Mesodermal cell (in vitro differentiated cells): ENCODE data around the gene TM4SF5.
"Not testable (repeated sequence)": the region's sequence is repeated elsewhere in the genome, so short reads cannot be mapped to it uniquely, and the experiment has no call there.

Experiments used
- H3K27ac ChIP-seq: 2 replicates; pipeline ENCODE4 v1.7.0; 2013; ENCODE audit warnings: mild to moderate bottlenecking, low read depth, low read length, moderate library complexity; ENCODE audit not compliant: severe bottlenecking
- H3K36me3 ChIP-seq: 2 replicates; pipeline ENCODE4 v1.7.1; 2013; ENCODE audit warnings: mild to moderate bottlenecking, low read length, moderate library complexity; ENCODE audit not compliant: control insufficient read depth, insufficient read depth
- H3K4me1 ChIP-seq: one replicate; pipeline ENCODE4 v1.7.1; 2013; ENCODE audit warnings: mild to moderate bottlenecking, low read length; ENCODE audit not compliant: insufficient read depth, control insufficient read depth, poor library complexity, severe bottlenecking
- H3K4me3 ChIP-seq: 2 replicates; pipeline ENCODE4 v1.7.0; 2013; ENCODE audit warnings: low read length, control low read depth, mild to moderate bottlenecking; ENCODE audit not compliant: insufficient read depth, poor library complexity, severe bottlenecking; ENCODE audit errors: extremely low read depth
- H3K9me3 ChIP-seq: 2 replicates; pipeline ENCODE4 v1.7.1; 2013; ENCODE audit warnings: mild to moderate bottlenecking, low read length, moderate library complexity; ENCODE audit not compliant: control insufficient read depth
- WGBS, 2 experiments: methylation state at CpG; one replicate each; pipeline ENCODE4 v1.1.5; 2013; ENCODE audit warnings: missing lambda C conversion rate in 2 of 2; ENCODE audit not compliant: insufficient coverage in 2 of 2; 5-methylcytosine and 5-hydroxymethylcytosine counted together

Gene TM4SF5

GRCh38 chr17:4810696-4811290 lies 39.1 kb downstream of the TM4SF5 start:
- Histone ChIP-seq H3K4me1 (peaks cover 4% of the 10 kb centered on the region), H3K4me3 (no peak overlapping the region), H3K36me3 (peaks cover 60% of the 10 kb centered on the region), H3K9me3 (no peaks in the 10 kb centered on the region), H3K27ac (no peak overlapping the region)
- 93 to 98% methylated on average over 13 of the region's 13 CpGs for WGBS, 2 experiments

DNA sequence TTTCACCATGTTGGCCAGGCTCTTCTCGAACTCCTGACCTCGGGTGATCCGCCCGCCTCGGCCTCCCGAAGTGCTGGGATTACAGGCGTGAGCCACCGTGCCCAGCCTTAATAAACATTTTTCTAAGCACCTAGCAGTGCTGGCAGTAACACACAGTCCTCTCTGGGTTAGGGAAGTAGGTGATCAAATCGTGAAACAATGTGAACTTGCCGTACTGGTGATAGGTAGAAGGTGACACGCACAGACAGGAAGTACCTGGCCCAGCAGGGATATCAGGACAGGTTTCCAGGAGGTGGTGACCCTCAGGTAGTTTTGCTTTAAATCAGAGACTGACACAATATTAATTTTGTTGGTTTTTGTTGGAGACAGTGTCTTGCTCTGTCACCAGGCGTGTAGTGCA lies 39.8 kb downstream of the TM4SF5 start:
- 95 to 97% methylated on average over 7 to 12 of the region's 12 CpGs for WGBS, 2 experiments
- no peak overlapping the region for H3K27ac ChIP-seq
- H3K4me1 ChIP-seq: peaks cover 4% of the 10 kb centered on the region
- no peaks in the 10 kb centered on the region for H3K9me3 ChIP-seq
- peaks cover 63% of the 10 kb centered on the region for H3K36me3 ChIP-seq
- no peak overlapping the region for H3K4me3 ChIP-seq

DNA sequence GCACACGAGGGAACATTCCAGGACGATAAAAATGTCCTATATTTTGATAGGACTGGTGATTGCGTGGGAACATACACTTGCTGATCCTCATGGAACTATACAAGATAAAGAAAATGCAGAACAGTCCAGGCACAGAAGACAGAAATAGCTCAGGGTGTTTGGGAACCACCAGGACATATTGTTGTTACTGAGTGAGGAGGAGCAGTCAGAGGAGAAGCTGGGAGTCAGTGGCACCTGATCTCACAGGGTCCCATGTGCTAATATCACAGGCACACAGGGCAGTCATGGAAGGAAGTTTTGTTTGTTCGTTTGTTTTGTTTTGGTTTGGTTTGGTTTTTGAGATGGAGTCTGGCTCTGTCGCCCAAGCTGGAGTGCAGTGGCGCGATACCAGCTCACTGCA lies 41.0 kb downstream of the TM4SF5 start:
- WGBS, 2 experiments: 95 to 98% methylated on average over 7 of the region's 7 CpGs
- H3K36me3 ChIP-seq: peaks cover 73% of the 10 kb centered on the region
- H3K27ac ChIP-seq: no peak overlapping the region
- H3K9me3 ChIP-seq: no peaks in the 10 kb centered on the region
- no peak overlapping the region for H3K4me3 ChIP-seq
- H3K4me1 ChIP-seq: peaks cover 4% of the 10 kb centered on the region

- whole genome bisulfite sequencing, 2 experiments: 81 to 97% methylated on average over 4 to 5 of the region's 7 CpGs
- Histone ChIP-seq H3K9me3 (no peaks in the 10 kb centered on the region), H3K4me3 (no peak overlapping the region), H3K36me3 (peaks cover 77% of the 10 kb centered on the region), H3K4me1 (no peaks in the 10 kb centered on the region), H3K27ac (no peak overlapping the region)
Measured at GRCh38 chr17:4815043-4815675, 43.5 kb downstream of the TM4SF5 start.

- Histone ChIP-seq H3K4me3 (no peak overlapping the region), H3K9me3 (no peaks in the 10 kb centered on the region), H3K4me1 (no peaks in the 10 kb centered on the region), H3K27ac (no peak overlapping the region), H3K36me3 (peaks cover 67% of the 10 kb centered on the region)
- 98 to 99% methylated on average over 6 to 12 of the region's 13 CpGs for WGBS, 2 experiments
Measured at GRCh38 chr17:4816826-4817225, 45.1 kb downstream of the TM4SF5 start.

- WGBS, 2 experiments: 93% methylated on average over 5 to 12 of the region's 12 CpGs
- peaks cover 74% of the 10 kb centered on the region for H3K36me3 ChIP-seq
Measured at GRCh38 chr17:4818276-4818675, 46.6 kb downstream of the TM4SF5 start.

GRCh38 chr17:4822835-4823234 lies 51.1 kb downstream of the TM4SF5 start:
- Histone ChIP-seq H3K27ac (no peak overlapping the region), H3K9me3 (no peaks in the 10 kb centered on the region), H3K4me3 (no peak overlapping the region), H3K36me3 (peaks cover 40% of the 10 kb centered on the region), H3K4me1 (no peaks in the 10 kb centered on the region)
- 87 to 90% methylated on average over 2 to 3 of the region's 3 CpGs for WGBS, 2 experiments

More at GRCh38 chr17:4818276-4818675, 46.6 kb downstream of the TM4SF5 start:
- Histone ChIP-seq H3K4me1 (no peaks in the 10 kb centered on the region), H3K27ac (no peak overlapping the region), H3K9me3 (no peaks in the 10 kb centered on the region), H3K4me3 (no peak overlapping the region)

GRCh38 chr17:4823373-4824089 lies 51.8 kb downstream of the TM4SF5 start:
- H3K27ac ChIP-seq: no peak overlapping the region
- H3K4me3 ChIP-seq: no peak overlapping the region
- 92 to 96% methylated on average over 9 to 11 of the region's 12 CpGs for WGBS, 2 experiments
- H3K4me1 ChIP-seq: no peaks in the 10 kb centered on the region
- peaks cover 33% of the 10 kb centered on the region for H3K36me3 ChIP-seq
- no peaks in the 10 kb centered on the region for H3K9me3 ChIP-seq

GRCh38 chr17:4827399-4827798 lies 55.7 kb downstream of the TM4SF5 start:
- Histone ChIP-seq H3K36me3 (peaks cover 13% of the 10 kb centered on the region), H3K4me1 (no peaks in the 10 kb centered on the region), H3K27ac (no peak overlapping the region), H3K9me3 (no peaks in the 10 kb centered on the region), H3K4me3 (no peak overlapping the region)
- WGBS, 2 experiments: 47 to 66% methylated on average over 3 to 6 of the region's 8 CpGs

GRCh38 chr17:4832829-4833177 lies 61.1 kb downstream of the TM4SF5 start:
- Histone ChIP-seq H3K36me3 (peaks cover 12% of the 10 kb centered on the region), H3K27ac (peak overlapping the region; percentile 71), H3K4me1 (peaks cover 14% of the 10 kb centered on the region), H3K4me3 (peak overlapping the region; percentile 85)
- WGBS, 2 experiments: 0 to 2% methylated on average over 10 of the region's 17 CpGs
- not testable (repeated sequence) for H3K9me3 ChIP-seq
